Erythroblast (primary cell): ENCODE data around the gene NUTF2.

Experiments
- GATA1 ChIP-seq: IDR thresholded peaks from 2 replicates; pipeline ENCODE4 v1.6.1; 2011; ENCODE audit warnings: low read depth, mild to moderate bottlenecking, control low read depth, low read length, moderate library complexity
- POLR2A ChIP-seq: IDR thresholded peaks from 2 replicates; pipeline ENCODE4 v1.6.1; 2011; ENCODE audit warnings: mild to moderate bottlenecking, low read length

DNA sequence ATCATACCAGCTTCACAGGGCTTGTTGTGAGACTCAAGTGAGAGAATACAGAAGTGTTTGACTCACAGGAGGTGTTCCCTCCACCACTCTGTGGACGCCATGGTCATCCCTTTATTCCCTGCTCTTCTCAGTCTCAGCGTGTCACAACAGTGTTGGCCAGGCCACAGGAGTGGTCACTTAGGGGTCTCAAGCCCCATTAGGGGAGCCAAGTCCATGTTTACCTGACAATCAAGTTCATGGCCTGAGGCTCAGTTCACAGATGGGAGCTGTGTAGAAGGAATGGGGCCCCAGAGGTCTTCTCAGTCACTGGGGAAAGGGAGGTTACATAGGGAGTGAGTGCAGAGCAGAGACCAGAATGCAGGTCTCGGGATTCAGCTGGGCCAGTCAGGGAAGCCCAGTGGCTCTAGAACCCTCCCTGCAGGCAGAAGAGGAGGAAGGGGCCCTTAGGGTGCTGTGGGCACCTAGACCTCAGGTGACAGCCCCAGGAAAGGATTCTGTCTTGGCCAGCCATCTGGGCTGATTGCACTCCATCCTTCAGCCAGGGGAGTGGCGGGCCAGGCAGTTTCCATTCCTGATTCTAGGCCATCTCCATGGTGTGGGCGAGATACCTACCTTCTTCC is 10.3 kb downstream of the NUTF2 start:
- TF ChIP-seq POLR2A = no peak
- no peak for TF ChIP-seq GATA1
